SK-N-SH treated with all-trans-retinoic acid at 6 μM for 48 hours (cell line): Measurements from ENCODE around the gene JPH3.

ENCODE experiments used
- ARNTL ChIP-seq: fragments of 450-650 bp; formaldehyde crosslinking; IDR thresholded peaks from 2 replicates; pipeline ENCODE4 v1.5.0; 2020; ENCODE audit warnings: low read depth, mild to moderate bottlenecking, moderate library complexity, borderline replicate concordance
- BACH2 ChIP-seq: fragments of 250-450 bp; sonication (Bioruptor Pico); IDR thresholded peaks from 2 replicates; pipeline ENCODE4 v1.9.0; 2021; ENCODE audit warnings: mild to moderate bottlenecking, borderline replicate concordance
- ISL1 ChIP-seq: fragments of 250-450 bp; sonication (Bioruptor Pico); IDR thresholded peaks from 2 replicates; pipeline ENCODE4 v2.1.2; 2022; ENCODE audit warnings: mild to moderate bottlenecking, moderate library complexity
- PATZ1 ChIP-seq: fragments of 250-450 bp; sonication (Bioruptor Pico); IDR thresholded peaks from 2 replicates; pipeline ENCODE4 v1.8.0; 2020; ENCODE audit warnings: mild to moderate bottlenecking, moderate library complexity, borderline replicate concordance
- TOX ChIP-seq: fragments of 250-450 bp; sonication (Bioruptor Pico); IDR thresholded peaks from 2 replicates; pipeline ENCODE4 v1.8.0; 2021; ENCODE audit warnings: mild to moderate bottlenecking, moderate library complexity, borderline replicate concordance
- ZNF70 ChIP-seq: fragments of 450-650 bp; formaldehyde crosslinking; IDR thresholded peaks from 2 replicates; pipeline ENCODE4 v1.5.0; 2020; ENCODE audit warnings: mild to moderate bottlenecking, moderate library complexity
- ZNF8 ChIP-seq: fragments of 450-650 bp; formaldehyde crosslinking; IDR thresholded peaks from 2 replicates; pipeline ENCODE4 v1.5.0; 2020; ENCODE audit warnings: mild to moderate bottlenecking, moderate library complexity

- TF ChIP-seq TOX (CRISPR knock-in tag) (no peak), BACH2 (CRISPR knock-in tag) (no peak), PATZ1 (CRISPR knock-in tag) (no peak), ZNF8 (CRISPR knock-in tag) (no peak), ISL1 (CRISPR knock-in tag) (no peak), ARNTL (CRISPR knock-in tag) (no peak), ZNF70 (no peak)
These were observed 95.5 kb downstream of the JPH3 start for GRCh38 chr16:87697792-87698191.
